ENCODE data around the gene SOHLH1. TPM values are rescaled to one million over a fixed set of nuclear protein-coding genes. Genes with fewer than 3 reads are reported as not detected.

Gene SOHLH1
- total and polyA plus RNA-seq, 2 of the 13 experiments (the other 11 are each of a cell fraction or from before 2014, with no cell fraction given), result 0.15 TPM

DNA sequence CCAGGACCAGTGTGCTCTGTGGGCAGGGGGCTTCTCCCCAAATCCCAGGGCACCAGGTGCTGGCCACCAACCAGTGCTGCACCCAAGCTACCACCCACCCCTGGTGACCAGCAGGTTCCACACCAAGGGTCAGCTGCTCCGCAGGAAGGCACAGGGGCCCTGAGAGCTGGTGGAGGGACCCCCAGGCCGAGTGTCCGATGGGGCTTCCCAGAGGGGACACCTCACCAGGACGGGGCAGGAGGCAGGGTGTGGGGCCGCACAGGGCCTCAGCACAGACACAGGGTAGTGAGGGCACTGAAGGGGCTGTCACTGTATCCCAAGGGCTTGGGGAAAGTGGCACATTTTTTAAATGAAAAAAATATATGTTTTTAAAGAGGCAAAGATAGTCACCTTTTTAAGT is 18.1 kb downstream of the SOHLH1 start (continued):
- no peak for TF ChIP-seq ZSCAN5A (CRISPR knock-in tag; IDR thresholded peaks at IDR 0.05; ENCODE audit: borderline replicate concordance)

DNA sequence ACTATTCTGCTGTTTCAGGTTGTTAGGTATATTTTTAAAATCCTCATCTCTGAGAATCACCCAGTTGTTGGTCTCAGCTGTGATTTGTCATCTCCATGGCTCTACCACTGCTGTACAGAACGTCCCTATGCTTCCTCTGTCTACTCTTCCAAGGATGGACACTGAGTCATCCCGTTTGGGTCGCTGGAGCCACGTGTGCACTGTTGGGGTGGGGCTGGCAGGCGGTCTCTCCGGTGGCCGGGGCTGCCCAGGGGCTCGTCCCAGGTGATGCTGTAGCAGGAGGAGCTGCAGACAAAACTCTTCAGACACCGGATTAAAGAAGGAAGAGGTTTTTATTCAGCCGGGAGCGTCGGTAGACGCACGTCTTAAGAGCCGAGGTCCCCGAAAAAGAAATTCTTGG is 19.2 kb downstream of the SOHLH1 start:
- H3K79me2 ChIP-seq (ENCODE audit: insufficient read depth, low read length), result no peaks in the 10 kb centered on the region
- H3K4me3 ChIP-seq (replicated peaks in 1 of 3; ENCODE audit: insufficient read depth in 1 of 3, low read depth in 2 of 3, low read length in 3 of 3), result no peak overlapping the region
- H3K27me3 ChIP-seq (ENCODE audit: control insufficient read depth in 1 of 2, insufficient read depth in 2 of 2, low read length in 2 of 2), result peaks cover 7 to 64% of the 10 kb centered on the region in 2 experiments
- H3K4me1 ChIP-seq (ENCODE audit: insufficient read depth, low read length), result no peaks in the 10 kb centered on the region
- CTCF ChIA-PET (ENCODE audit: low intra/inter-chr PET ratio, low total read pairs), result no interaction called here
- no peaks in the 10 kb centered on the region for H3K9me3 ChIP-seq (ENCODE audit: low read length)
- ATAC-seq, result no peak
- WGBS (ENCODE audit: low lambda C conversion rate), result 29% methylated on average over 15 of the region's 16 CpGs
- DNase-seq (ENCODE audit: low spot score), result no peak
- in situ Hi-C loops (cut with HindIII; ENCODE audit: extremely low pct_ligation_motif_present, low pct_unique_long_range_greater_than_20kb) (no loop called here), intact Hi-C loops (cut with micrococcal nuclease; ENCODE audit: unreplicated experiment) (no loop called here)
- TF ChIP-seq SP4 (CRISPR knock-in tag; IDR thresholded peaks at IDR 0.05) (no peak), ZNF432 (CRISPR knock-in tag; IDR thresholded peaks at IDR 0.05; ENCODE audit: borderline replicate concordance) (no peak)
- H2AFZ ChIP-seq (ENCODE audit: low read length), result no peak overlapping the region
- H3K36me3 ChIP-seq (replicated peaks in 1 of 2; ENCODE audit: control insufficient read depth in 1 of 2, insufficient read depth in 2 of 2, low read length in 2 of 2), result no peaks in the 10 kb centered on the region
- no peak overlapping the region for H3K4me2 ChIP-seq (ENCODE audit: low read depth, low read length)
- FAIRE-seq, result no peak
- no peak overlapping the region for H3K27ac ChIP-seq (ENCODE audit: extremely low read length, insufficient read depth, low read length)
- POLR2A ChIA-PET, result no interaction called here
- no TSS peak for BruUV-seq (replicated peaks)
- H4K20me1 ChIP-seq (ENCODE audit: insufficient read depth, low read length), result no peaks in the 10 kb centered on the region
- H3K9ac ChIP-seq (ENCODE audit: insufficient read depth, low read depth, low read length), result no peak overlapping the region

DNA sequence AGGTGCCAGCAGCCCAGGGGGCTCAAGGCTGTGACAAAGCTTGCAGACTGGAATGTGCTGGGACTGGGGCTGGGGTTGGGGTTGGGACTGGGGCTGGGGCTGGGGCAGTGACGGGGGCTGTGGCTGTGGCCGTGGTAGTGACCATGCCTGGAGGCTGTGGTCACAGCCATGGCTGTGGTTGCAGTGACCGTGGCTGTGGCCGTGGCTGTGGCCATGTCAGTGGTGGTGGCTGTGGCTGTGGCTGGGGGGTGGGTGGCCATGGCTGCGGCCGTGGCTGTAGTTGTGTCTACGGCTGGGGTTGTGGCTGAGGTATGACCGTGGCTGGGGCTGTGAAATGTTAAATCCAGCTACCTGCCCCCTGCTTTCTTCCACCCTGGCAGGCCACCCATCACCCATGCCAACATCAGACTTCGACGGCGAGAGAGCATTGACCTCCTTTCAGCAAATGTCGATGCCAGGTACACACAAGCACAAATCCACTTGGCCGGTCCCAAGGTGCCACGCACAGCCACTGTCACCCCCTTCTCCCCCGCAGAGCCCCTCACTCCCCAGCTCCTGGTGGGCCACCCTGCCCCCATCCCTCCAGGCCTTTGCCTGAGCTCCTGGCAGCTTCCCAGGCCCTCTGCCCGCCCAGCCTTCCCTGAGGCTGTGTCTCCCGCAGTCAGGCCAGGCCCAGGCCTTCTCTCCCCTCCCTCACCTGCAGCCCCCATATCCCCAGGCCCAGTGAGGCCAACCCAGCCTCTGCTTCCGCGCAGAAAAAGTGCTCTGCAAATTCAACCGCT is 20.9 kb downstream of the SOHLH1 start:
- no peak for ATAC-seq
- 38% methylated on average over 9 of the region's 20 CpGs for WGBS (ENCODE audit: low lambda C conversion rate)
- no peak overlapping the region for H2AFZ ChIP-seq (ENCODE audit: low read length)
- no peak for TF ChIP-seq SIX1 (CRISPR knock-in tag; IDR thresholded peaks at IDR 0.05; ENCODE audit: borderline replicate concordance)
- no peak for TF ChIP-seq NCOA5 (CRISPR knock-in tag; IDR thresholded peaks at IDR 0.05)
- TF ChIP-seq SRSF9 (IDR thresholded peaks at IDR 0.05; ENCODE audit: borderline replicate concordance, insufficient read depth, low read depth, low read length, poor library complexity, severe bottlenecking), result no peak
- TF ChIP-seq IKZF4 (CRISPR knock-in tag; IDR thresholded peaks at IDR 0.05; ENCODE audit: borderline replicate concordance, low read depth, not compliant biosample characterization), result no peak
- no peak for TF ChIP-seq ATF4 (CRISPR knock-in tag; IDR thresholded peaks at IDR 0.05)
- no peak for TF ChIP-seq ZNF441 (CRISPR knock-in tag; IDR thresholded peaks at IDR 0.05; ENCODE audit: borderline replicate concordance)
- no TSS peak for BruUV-seq (replicated peaks)
- POLR2A ChIA-PET, result no interaction called here
- H3K9ac ChIP-seq (ENCODE audit: insufficient read depth, low read depth, low read length), result no peak overlapping the region
- H3K79me2 ChIP-seq (ENCODE audit: insufficient read depth, low read length), result no peaks in the 10 kb centered on the region
- H3K27me3 ChIP-seq (ENCODE audit: control insufficient read depth in 1 of 2, insufficient read depth in 2 of 2, low read length in 2 of 2), result peaks cover 4 to 51% of the 10 kb centered on the region in 2 experiments
- intact Hi-C loops (cut with micrococcal nuclease; ENCODE audit: unreplicated experiment) (no loop called here), in situ Hi-C loops (cut with HindIII; ENCODE audit: extremely low pct_ligation_motif_present, low pct_unique_long_range_greater_than_20kb) (no loop called here)
- H4K20me1 ChIP-seq (ENCODE audit: insufficient read depth, low read length), result no peaks in the 10 kb centered on the region
- no peak overlapping the region for H3K27ac ChIP-seq (ENCODE audit: extremely low read length, insufficient read depth, low read length)
- CTCF ChIA-PET (ENCODE audit: low intra/inter-chr PET ratio, low total read pairs), result no interaction called here
- DNase-seq (ENCODE audit: low spot score), result no peak
- no peaks in the 10 kb centered on the region for H3K36me3 ChIP-seq (replicated peaks in 1 of 2; ENCODE audit: control insufficient read depth in 1 of 2, insufficient read depth in 2 of 2, low read length in 2 of 2)
- H3K4me3 ChIP-seq (replicated peaks in 1 of 3; ENCODE audit: insufficient read depth in 1 of 3, low read depth in 2 of 3, low read length in 3 of 3), result no peak overlapping the region
- no peaks in the 10 kb centered on the region for H3K4me1 ChIP-seq (ENCODE audit: insufficient read depth, low read length)
- no peaks in the 10 kb centered on the region for H3K9me3 ChIP-seq (ENCODE audit: low read length)
- no peak for FAIRE-seq
- H3K4me2 ChIP-seq (ENCODE audit: low read depth, low read length), result no peak overlapping the region

Data from HepG2 (cell line).